GM18499 (cell line): Measurements from ENCODE around the gene DIAPH1.
A peak's percentile ranks its signal among the peaks of the same experiment; 100 is the strongest.

Source experiments
- ATAC-seq: cut with Tn5 transposase; IDR thresholded peaks from one replicate; pipeline ENCODE4 v1.9.1; 2021; ENCODE audit warnings: moderate number of reproducible peaks; ENCODE audit not compliant: insufficient read depth, unreplicated experiment

DIAPH1 gene

GRCh38 chr5:141489841-141490240, 129.0 kb downstream of the DIAPH1 start:
- ATAC-seq, result no peak

GRCh38 chr5:141488591-141489561, 129.9 kb downstream of the DIAPH1 start, which contains the start of gene PCDHGC5:
PCDHGC5 (plus strand) TSS chr5:141489081; CDS start chr5:141489241, 160 bp downstream.
- ATAC-seq, result no peak

GRCh38 chr5:141487131-141487530, 131.7 kb downstream of the DIAPH1 start:
- ATAC-seq, result no peak

GRCh38 chr5:141486091-141486490, 132.7 kb downstream of the DIAPH1 start:
- no peak for ATAC-seq

- ATAC-seq, result no peak
Measured at GRCh38 chr5:141485321-141486055, 133.3 kb downstream of the DIAPH1 start.

- no peak for ATAC-seq
Measured at GRCh38 chr5:141484641-141485311, 134.0 kb downstream of the DIAPH1 start, which contains the start of gene PCDHGC4. PCDHGC4 (plus strand) TSS chr5:141485030; CDS start chr5:141485174, 144 bp downstream.

GRCh38 chr5:141484310-141484640, 134.5 kb downstream of the DIAPH1 start:
- no peak for ATAC-seq

GRCh38 chr5:141483902-141484301, 134.9 kb downstream of the DIAPH1 start:
- no peak for ATAC-seq

- no peak for ATAC-seq
Measured at GRCh38 chr5:141479776-141480175, 139.0 kb downstream of the DIAPH1 start.

GRCh38 chr5:141478321-141478945, 140.4 kb downstream of the DIAPH1 start:
- ATAC-seq, result no peak

GRCh38 chr5:141477815-141478214, 141.0 kb downstream of the DIAPH1 start:
- no peak for ATAC-seq

GRCh38 chr5:141477044-141477575, 141.7 kb downstream of the DIAPH1 start:
- ATAC-seq, result no peak

- ATAC-seq, result no peak
Measured at GRCh38 chr5:141476132-141476911, 142.5 kb downstream of the DIAPH1 start.

GRCh38 chr5:141475625-141476131, 143.1 kb downstream of the DIAPH1 start, which contains the start of gene PCDHGC3:
PCDHGC3 (plus strand) TSS chr5:141475966; CDS start chr5:141476117, 151 bp downstream.
- ATAC-seq, result peak; percentile 99

- ATAC-seq, result no peak
Measured at GRCh38 chr5:141465351-141465750, 153.4 kb downstream of the DIAPH1 start.
